HPDE6-E6E7 (cell line): ENCODE data around the gene CPSF3.

Experiments
- DNase-seq: peaks from one replicate; pipeline ENCODE4 v3.0.0; 2011; ENCODE audit warnings: missing footprints; ENCODE audit errors: extremely low spot score

CPSF3 gene

GRCh38 chr2:9517118-9517782, 93.8 kb downstream of the CPSF3 start:
- DNase-seq, result no peak

- DNase-seq, result no peak
Measured at GRCh38 chr2:9518163-9518562, 94.7 kb downstream of the CPSF3 start.

DNA sequence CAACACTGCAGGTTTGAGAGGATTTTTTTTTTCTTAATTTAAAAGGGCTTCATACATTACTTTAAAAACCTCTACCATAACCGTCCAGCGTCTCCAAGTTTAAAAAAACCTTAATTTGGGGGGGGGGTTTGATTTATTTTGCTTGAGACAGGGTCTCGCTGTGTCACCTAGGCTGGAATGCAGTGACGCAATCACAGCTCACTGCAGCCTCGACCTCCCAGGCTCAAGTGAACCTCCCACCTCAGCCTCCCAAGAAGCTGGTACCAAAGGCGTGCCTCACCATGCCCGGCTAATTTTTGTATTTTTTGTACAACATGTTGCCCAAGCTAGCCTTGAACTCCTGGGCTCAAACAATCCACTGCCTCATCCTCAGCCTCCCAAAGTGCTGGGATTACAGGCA, 95.3 kb downstream of the CPSF3 start:
- DNase-seq, result no peak

DNA sequence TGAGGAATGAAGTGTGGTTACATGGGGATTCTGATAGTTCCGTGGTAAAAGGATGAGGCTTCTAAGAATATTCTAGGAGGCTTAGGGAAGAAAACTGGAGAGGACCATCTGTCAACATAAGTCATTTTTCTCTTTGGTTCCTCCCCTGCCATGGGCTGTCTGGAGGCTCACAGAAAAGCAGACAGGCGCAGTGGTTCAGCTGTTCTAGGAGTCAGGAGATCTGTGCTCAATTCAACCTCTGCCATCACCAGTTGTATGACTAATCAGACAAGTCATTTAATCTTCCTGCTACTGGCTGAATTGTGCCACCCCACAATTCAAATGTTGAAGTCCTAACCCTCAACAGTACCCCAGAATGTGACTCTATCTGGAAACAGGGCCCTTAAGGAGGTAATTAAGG, 95.8 kb downstream of the CPSF3 start:
- no peak for DNase-seq
